Stimulated activated CD4-positive, alpha-beta T cell treated with anti-CD3 and anti-CD28 coated beads, Interleukin-1b, Interleukin-23, amount 100 ng/mL, for 1 hour (primary cell): ENCODE data around the gene ERCC5.

Experiments used
- DNase-seq, 2 donors: peaks; one replicate each; pipeline ENCODE4 v3.0.0-alpha.2; 2020; ENCODE audit warnings: low read depth in 2 of 2

The ERCC5 gene

DNA sequence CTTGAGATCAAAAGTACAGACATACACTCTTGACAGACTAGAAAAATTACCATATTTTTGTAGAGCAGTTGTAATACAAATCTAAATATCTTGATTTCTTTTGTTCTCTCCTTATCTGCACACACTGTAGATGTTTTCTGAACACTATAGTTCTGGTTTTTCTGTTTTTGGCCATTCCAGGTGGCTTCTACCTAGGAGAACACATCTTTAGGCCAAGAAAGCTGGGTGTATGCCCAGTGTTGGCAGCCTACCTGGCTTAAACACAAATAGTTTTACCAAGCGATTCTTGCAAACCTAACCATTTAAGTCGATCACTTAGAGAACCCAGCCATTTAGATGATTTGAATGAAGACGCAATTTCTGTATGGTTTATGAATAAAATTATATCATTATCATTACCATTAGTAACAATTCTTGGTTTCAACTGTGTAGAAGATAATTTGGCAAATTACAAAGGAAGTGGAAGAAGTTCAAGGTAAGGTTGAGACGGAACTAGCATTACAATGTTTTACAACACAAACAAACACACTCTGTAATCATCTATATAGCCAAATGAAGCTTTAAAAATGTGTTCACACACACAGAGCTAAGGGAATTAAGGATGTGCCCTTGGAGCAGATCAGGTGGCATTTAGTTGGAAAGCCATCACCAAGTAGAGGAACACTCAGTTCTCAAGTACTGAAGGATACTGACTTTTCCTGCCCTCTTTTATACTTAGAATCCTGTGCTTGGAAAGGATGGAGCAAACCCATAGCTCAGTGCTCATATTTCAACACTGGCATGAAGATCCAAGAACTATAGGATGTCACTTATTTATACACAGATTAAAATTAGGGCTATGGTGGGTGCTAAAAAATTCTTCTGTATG is 36.2 kb downstream of the ERCC5 start:
- DNase-seq, result no peak

GRCh38 chr13:102892503-102892902 is 46.7 kb downstream of the ERCC5 start:
- no peak for DNase-seq

- no peak for DNase-seq
These were observed 51.7 kb downstream of the ERCC5 start for GRCh38 chr13:102897371-102898138.

DNA sequence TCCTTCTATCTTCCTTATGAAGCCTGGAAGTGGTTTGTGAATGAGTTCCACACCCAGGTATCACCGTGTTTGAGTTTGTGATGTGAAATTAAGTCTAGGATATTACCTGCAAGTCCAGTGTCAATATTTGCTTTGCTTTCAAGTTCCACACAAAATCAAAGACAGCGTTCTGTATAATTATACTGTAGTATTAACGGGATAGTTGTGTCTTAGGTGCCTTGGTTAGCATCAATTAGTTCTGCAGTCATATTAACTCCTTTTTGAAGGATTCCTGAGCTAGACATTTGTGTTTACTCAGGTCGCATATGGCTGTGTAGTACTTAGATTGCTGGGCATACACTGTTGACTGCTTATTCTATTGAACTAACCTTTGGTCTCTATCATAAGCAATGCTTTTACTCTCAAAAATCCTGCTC is 54.4 kb downstream of the ERCC5 start:
- DNase-seq, result no peak

DNA sequence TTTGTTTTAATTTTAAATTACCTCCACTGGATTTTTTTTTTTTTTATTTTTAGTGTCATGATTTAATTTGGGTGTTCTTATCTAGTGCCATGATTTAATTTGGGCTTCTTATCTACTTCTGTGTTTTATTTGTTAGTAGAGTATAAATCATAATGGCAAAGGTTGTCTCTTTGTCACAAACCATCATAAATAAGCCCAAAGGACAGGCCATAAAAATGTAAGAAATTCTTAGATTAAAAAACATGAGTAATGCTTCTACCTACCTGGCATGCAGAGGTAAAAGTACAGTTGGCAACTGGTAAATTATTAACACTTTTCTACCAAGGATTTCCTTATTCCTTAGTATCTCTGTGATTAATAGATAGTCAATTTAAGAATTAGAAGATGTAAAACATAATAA is 55.2 kb downstream of the ERCC5 start:
- DNase-seq, result no peak

DNA sequence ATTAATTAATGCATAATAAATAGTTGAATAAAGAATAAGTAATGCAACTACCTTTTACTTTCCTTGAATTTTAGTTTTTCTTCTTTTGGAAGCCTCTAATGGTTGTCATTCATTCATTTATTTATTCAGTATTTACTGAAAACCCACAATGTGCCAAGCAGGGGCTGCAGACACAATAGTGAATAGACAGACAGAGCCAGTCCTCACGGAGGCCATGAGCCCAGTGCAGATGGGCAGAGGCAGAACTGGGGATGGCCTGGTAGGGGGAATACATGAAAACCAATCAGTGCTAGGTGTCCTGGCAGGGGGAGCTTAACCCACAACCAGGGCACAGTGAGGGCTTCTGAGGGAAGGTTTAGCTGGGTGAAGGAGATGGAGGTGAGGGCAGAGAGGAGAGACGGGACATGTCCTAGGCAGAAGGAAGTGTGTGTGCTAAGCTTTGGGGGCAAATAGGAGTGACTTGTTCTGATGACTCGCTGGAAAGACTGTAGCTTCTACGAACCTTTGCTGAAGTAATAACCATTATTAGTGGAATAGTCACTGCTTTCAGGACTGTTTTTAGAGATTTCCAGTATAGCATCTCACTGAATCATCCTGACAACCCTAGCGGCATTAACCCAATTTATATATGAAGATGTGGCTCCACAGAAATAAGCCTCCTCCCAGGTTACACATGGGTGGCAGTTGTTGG is 55.9 kb downstream of the ERCC5 start:
- no peak for DNase-seq

- DNase-seq, result no peak
These were observed 57.0 kb downstream of the ERCC5 start for GRCh38 chr13:102902789-102903347.

GRCh38 chr13:102903659-102904407 is 58.0 kb downstream of the ERCC5 start:
- DNase-seq, result no peak

- DNase-seq, result no peak
These were observed 58.6 kb downstream of the ERCC5 start for GRCh38 chr13:102904408-102904862.

GRCh38 chr13:102905905-102906771 is 60.3 kb downstream of the ERCC5 start:
- no peak for DNase-seq

GRCh38 chr13:102907016-102907756 is 61.4 kb downstream of the ERCC5 start:
- no peak for DNase-seq

- DNase-seq, result no peak
These were observed 62.2 kb downstream of the ERCC5 start for GRCh38 chr13:102907886-102908515.

DNA sequence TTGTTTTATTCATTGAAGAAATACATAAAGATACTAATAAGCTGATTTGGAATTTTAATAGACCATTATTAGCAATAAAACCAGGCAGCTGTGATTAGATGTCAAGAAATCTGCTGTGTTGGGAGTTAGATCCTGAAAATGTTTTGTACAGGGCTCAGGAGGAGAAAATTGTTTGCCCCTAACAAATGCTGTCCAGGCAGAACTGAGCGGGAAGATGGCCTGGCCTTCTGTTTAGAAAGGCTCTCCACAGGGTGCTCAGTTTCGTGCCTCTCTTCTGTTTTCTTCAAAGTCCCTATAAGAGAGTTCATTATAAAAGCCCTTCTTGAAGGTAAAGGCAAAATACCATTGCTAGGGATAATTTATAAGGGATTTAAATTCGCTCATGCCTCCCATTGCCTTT is 64.1 kb downstream of the ERCC5 start:
- DNase-seq, result no peak

GRCh38 chr13:102911336-102911735 is 65.5 kb downstream of the ERCC5 start:
- no peak for DNase-seq

- no peak for DNase-seq
These were observed 66.8 kb downstream of the ERCC5 start for GRCh38 chr13:102912599-102912998.

DNA sequence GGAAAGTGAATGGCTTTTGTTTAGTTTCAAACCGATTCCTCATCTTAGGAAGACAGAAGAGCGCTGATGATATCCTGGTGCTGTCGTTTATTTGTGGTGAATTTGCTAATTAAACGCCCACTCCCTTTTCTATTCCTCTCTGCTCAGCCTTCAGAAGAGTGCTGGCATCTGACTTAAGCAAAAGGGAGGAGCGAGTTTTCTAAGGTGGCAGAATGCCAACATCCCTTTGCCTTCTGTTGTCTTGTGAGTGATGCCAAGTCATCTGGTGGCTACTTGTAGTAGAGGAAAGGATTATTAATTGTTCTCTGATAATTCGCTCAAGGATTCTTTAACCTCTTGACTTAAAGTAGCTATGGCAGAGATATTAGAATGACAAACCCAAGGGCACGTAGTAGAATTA is 68.1 kb downstream of the ERCC5 start:
- DNase-seq, result no peak

GRCh38 chr13:102914339-102914930 is 68.6 kb downstream of the ERCC5 start:
- DNase-seq, result no peak

GRCh38 chr13:102915393-102915930 is 69.6 kb downstream of the ERCC5 start:
- no peak for DNase-seq
